Endodermal cell (in vitro differentiated cells): ENCODE measurements around the gene TSHZ2. TPM values are rescaled to one million over a fixed set of nuclear protein-coding genes. Genes with fewer than 3 reads are reported as not detected.

Experiments used
- DNase-seq: peaks from one replicate; pipeline ENCODE4 v3.0.0-alpha.2; 2017
- H3K27ac ChIP-seq: 2 replicates; pipeline ENCODE4 v1.5.1; 2013; ENCODE audit warnings: mild to moderate bottlenecking, low read depth, low read length, moderate library complexity
- H3K27me3 ChIP-seq: 2 replicates; pipeline ENCODE4 v1.6.1; 2013; ENCODE audit warnings: mild to moderate bottlenecking, low read length, moderate library complexity; ENCODE audit not compliant: insufficient read depth, control insufficient read depth, poor library complexity, severe bottlenecking
- H3K36me3 ChIP-seq: 2 replicates; pipeline ENCODE4 v1.7.0; 2013; ENCODE audit warnings: mild to moderate bottlenecking, low read length, moderate library complexity; ENCODE audit not compliant: control insufficient read depth, insufficient read depth
- H3K4me1 ChIP-seq: one replicate; pipeline ENCODE4 v1.7.0; 2013; ENCODE audit warnings: low read length; ENCODE audit not compliant: control insufficient read depth, insufficient read depth
- H3K4me3 ChIP-seq: 2 replicates; pipeline ENCODE4 v1.5.1; 2013; ENCODE audit warnings: mild to moderate bottlenecking, low read length, moderate library complexity
- H3K9ac ChIP-seq: 2 replicates; pipeline ENCODE4 v1.6.1; 2013; ENCODE audit warnings: mild to moderate bottlenecking, low read length, moderate library complexity; ENCODE audit not compliant: poor library complexity, severe bottlenecking; ENCODE audit errors: extremely low read depth
- H3K9me3 ChIP-seq: 2 replicates; pipeline ENCODE4 v1.6.1; 2013; ENCODE audit warnings: mild to moderate bottlenecking, low read length, moderate library complexity; ENCODE audit not compliant: control insufficient read depth
- H3K27ac Mint-ChIP-seq: 2 replicates; pipeline ENCODE4 v1.8.0; 2020; ENCODE audit warnings: mixed read lengths
- H3K27me3 Mint-ChIP-seq: 2 replicates; pipeline ENCODE4 v1.8.0; 2021; ENCODE audit warnings: mild to moderate bottlenecking, mixed read lengths; ENCODE audit not compliant: insufficient read depth
- H3K36me3 Mint-ChIP-seq: 2 replicates; pipeline ENCODE4 v1.8.0; 2020; ENCODE audit warnings: low read depth, mixed read lengths
- H3K4me1 Mint-ChIP-seq: 2 replicates; pipeline ENCODE4 v1.8.0; 2020; ENCODE audit warnings: mixed read lengths
- H3K4me3 Mint-ChIP-seq: 2 replicates; pipeline ENCODE4 v1.8.0; 2020; ENCODE audit warnings: mild to moderate bottlenecking, moderate library complexity, mixed read lengths
- H3K9me3 Mint-ChIP-seq: 2 replicates; pipeline ENCODE4 v1.8.0; 2020; ENCODE audit warnings: mild to moderate bottlenecking, mixed read lengths
- CTCF ChIP-seq: fragments of 200-600 bp; sonication (generic); conservative IDR thresholded peaks from 2 replicates; pipeline ENCODE4 v1.5.0; 2021; ENCODE audit warnings: antibody characterized with exemption, mild to moderate bottlenecking
- WGBS, 2 experiments: methylation state at CpG; one replicate each; pipeline versions ENCODE4 v1.1.5 to v1.1.7; 2013; ENCODE audit warnings: missing lambda C conversion rate in 2 of 2, mixed read lengths in 1 of 2; ENCODE audit not compliant: insufficient coverage in 1 of 2, insufficient read length in 1 of 2; 5-methylcytosine and 5-hydroxymethylcytosine counted together
- total RNA-seq, 2 donors: library from RNA; stranded (reverse); fragmentation: NEBNext Ultra II Directional in 1 of 2; extraction: Animal tissue kit (Norgen Biotek cat#: 25700) in 1 of 2; gene quantifications; 2 replicates in 1 of 2; 3 replicates in 1 of 2; pipeline ENCODE4 v1.2.1, GENCODE V29; 2021

TSHZ2 gene
- total RNA-seq, 2 donors from 2014 or later: 0.07 to 0.31 TPM

- Mint-ChIP-seq H3K27ac (no peak overlapping the region), H3K9me3 (peaks cover 2% of the 10 kb centered on the region), H3K36me3 (no peaks in the 10 kb centered on the region), H3K27me3 (no peaks in the 10 kb centered on the region), H3K4me1 (no peaks in the 10 kb centered on the region), H3K4me3 (no peak overlapping the region)
- no peaks in the 10 kb centered on the region for H3K27me3 ChIP-seq
- DNase-seq: no peak
- H3K9me3 ChIP-seq: no peaks in the 10 kb centered on the region
- H3K4me1 ChIP-seq: no peaks in the 10 kb centered on the region
- H3K27ac ChIP-seq: no peak overlapping the region
- TF ChIP-seq CTCF: no peak
- no peaks in the 10 kb centered on the region for H3K36me3 ChIP-seq
- H3K4me3 ChIP-seq: no peak overlapping the region
- no peak overlapping the region for H3K9ac ChIP-seq
- 90% methylated on average over 2 of the region's 2 CpGs; no CpG with 5 or more reads in 1 of the 2 experiments for whole genome bisulfite sequencing, 2 experiments
Observed at GRCh38 chr20:53061192-53062108, 89.3 kb downstream of the TSHZ2 start.

DNA sequence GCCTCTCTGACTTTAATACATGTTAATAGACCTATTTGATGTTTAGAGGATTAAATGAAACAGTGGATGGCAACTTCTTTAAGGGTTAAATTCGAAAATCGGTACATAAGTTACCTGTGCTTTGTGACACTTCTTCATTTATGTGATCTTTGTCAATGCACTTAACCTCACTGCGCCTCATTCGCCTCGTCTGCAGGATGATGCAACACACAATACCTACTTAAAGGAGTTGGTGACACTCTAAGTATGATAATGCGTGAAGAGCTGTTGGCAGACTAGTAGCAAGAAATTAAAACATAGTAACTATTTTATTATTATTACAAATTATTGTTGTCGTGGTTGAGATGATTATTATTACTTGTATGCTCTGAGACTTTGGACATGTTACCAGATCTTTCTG lies 92.8 kb downstream of the TSHZ2 start:
- no peak overlapping the region for H3K27ac Mint-ChIP-seq
- H3K9me3 ChIP-seq: no peaks in the 10 kb centered on the region

GRCh38 chr20:53068241-53068640 lies 96.1 kb downstream of the TSHZ2 start:
- H3K27ac Mint-ChIP-seq: no peak overlapping the region
- H3K36me3 ChIP-seq: no peaks in the 10 kb centered on the region
- no peaks in the 10 kb centered on the region for H3K36me3 Mint-ChIP-seq
- no peak overlapping the region for H3K4me3 Mint-ChIP-seq
- peaks cover 2% of the 10 kb centered on the region for H3K27me3 Mint-ChIP-seq
- DNase-seq: no peak
- TF ChIP-seq CTCF: no peak
- 91 to 100% methylated on average over 1 to 3 of the region's 3 CpGs for WGBS, 2 experiments
- no peaks in the 10 kb centered on the region for H3K9me3 ChIP-seq
- H3K4me1 ChIP-seq: no peaks in the 10 kb centered on the region
- H3K4me1 Mint-ChIP-seq: peaks cover 15% of the 10 kb centered on the region
- no peak overlapping the region for H3K9ac ChIP-seq
- H3K4me3 ChIP-seq: no peak overlapping the region
- H3K9me3 Mint-ChIP-seq: peaks cover 18% of the 10 kb centered on the region
- no peak overlapping the region for H3K27ac ChIP-seq
- no peaks in the 10 kb centered on the region for H3K27me3 ChIP-seq

More for the DNA sequence above, 92.8 kb downstream of the TSHZ2 start:
- Mint-ChIP-seq H3K4me3 (no peak overlapping the region), H3K9me3 (peaks cover 18% of the 10 kb centered on the region), H3K4me1 (peaks cover 11% of the 10 kb centered on the region), H3K27me3 (peaks cover 2% of the 10 kb centered on the region), H3K36me3 (no peaks in the 10 kb centered on the region)
- H3K27me3 ChIP-seq: no peaks in the 10 kb centered on the region
- H3K36me3 ChIP-seq: no peaks in the 10 kb centered on the region
- no peak overlapping the region for H3K4me3 ChIP-seq
- no peak overlapping the region for H3K27ac ChIP-seq
- DNase-seq: no peak
- no peaks in the 10 kb centered on the region for H3K4me1 ChIP-seq
- no peak for TF ChIP-seq CTCF
- WGBS, 2 experiments: 96% methylated on average over 5 of the region's 7 CpGs; no CpG with 5 or more reads in 1 of the 2 experiments
- no peak overlapping the region for H3K9ac ChIP-seq
